H7 (cell line): ENCODE measurements around the gene GFAP. TPM values are rescaled to one million over a fixed set of nuclear protein-coding genes. Genes with fewer than 3 reads are reported as not detected.
A peak's percentile ranks its signal among the peaks of the same experiment; 100 is the strongest.

ENCODE experiments used
- DNase-seq: peaks from one replicate; pipeline ENCODE4 v3.0.0; 2012
- H3K27me3 ChIP-seq: 2 replicates; pipeline ENCODE4 v1.6.0; 2011; ENCODE audit warnings: mild to moderate bottlenecking, low read length; ENCODE audit not compliant: control insufficient read depth, insufficient read depth
- H3K36me3 ChIP-seq: replicated peaks from 2 replicates; pipeline ENCODE4 v1.5.1; 2011; ENCODE audit warnings: low read length; ENCODE audit not compliant: control insufficient read depth, insufficient read depth
- H3K4me3 ChIP-seq: 2 replicates; pipeline ENCODE4 v1.5.1; 2011; ENCODE audit warnings: low read depth, mild to moderate bottlenecking, control low read depth, low read length, moderate library complexity; ENCODE audit not compliant: insufficient read depth
- total RNA-seq: library from RNA; depleted of rRNA; stranded (reverse); fragments of >200 nt; shearing (Covaris generic); gene quantifications from 2 replicates; pipeline ENCODE4 v1.2.3, GENCODE V29; 2014

The GFAP gene
- total RNA-seq, 1 experiment from 2014 or later: 0.10 TPM

DNA sequence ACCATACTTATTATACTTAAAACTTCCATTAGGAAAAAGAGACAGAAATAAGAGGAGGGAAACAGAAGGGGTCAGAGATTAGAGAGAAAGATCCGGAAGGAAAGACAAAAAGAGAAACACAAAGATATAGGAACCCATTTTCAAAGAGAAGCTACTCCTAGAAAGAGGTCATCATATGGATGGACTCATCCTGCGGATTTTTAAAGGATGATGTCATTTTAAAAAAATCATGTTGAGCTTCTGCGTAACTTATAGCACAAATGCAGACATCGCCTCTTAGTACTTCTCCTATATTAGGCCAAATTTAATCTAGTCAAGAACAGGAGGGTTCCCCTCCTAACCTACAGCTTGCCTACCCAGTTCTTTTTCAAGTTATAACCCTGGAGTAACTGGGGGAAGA, 34.2 kb downstream of the GFAP start:
- H3K4me3 ChIP-seq: no peak overlapping the region
- H3K36me3 ChIP-seq: peaks cover 25% of the 10 kb centered on the region
- H3K27me3 ChIP-seq: no peaks in the 10 kb centered on the region
- DNase-seq: no peak

- no peak overlapping the region for H3K4me3 ChIP-seq
- H3K36me3 ChIP-seq: peaks cover 29% of the 10 kb centered on the region
- H3K27me3 ChIP-seq: no peaks in the 10 kb centered on the region
- no peak for DNase-seq
Observed at GRCh38 chr17:44880062-44880461, 35.2 kb downstream of the GFAP start.

DNA sequence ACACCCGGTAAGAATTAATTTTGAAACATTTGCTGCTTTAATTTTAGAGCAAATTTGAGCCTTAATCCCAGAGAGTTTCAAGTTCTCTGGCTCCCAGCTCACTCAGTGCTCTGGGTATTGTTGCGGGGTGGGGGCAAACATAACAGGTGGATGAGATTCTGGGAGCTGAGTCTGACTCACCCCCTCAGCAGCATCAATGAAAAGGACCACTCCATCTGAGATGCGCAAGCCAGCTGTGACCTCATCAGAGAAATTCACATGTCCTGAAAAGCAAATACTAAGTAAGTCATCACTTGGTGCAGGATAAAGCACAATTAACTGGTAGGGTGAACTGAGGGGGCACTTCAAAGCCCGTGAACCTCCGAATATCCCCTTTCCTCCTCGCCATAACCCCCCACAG, 35.9 kb downstream of the GFAP start:
- H3K36me3 ChIP-seq: peaks cover 24% of the 10 kb centered on the region

DNA sequence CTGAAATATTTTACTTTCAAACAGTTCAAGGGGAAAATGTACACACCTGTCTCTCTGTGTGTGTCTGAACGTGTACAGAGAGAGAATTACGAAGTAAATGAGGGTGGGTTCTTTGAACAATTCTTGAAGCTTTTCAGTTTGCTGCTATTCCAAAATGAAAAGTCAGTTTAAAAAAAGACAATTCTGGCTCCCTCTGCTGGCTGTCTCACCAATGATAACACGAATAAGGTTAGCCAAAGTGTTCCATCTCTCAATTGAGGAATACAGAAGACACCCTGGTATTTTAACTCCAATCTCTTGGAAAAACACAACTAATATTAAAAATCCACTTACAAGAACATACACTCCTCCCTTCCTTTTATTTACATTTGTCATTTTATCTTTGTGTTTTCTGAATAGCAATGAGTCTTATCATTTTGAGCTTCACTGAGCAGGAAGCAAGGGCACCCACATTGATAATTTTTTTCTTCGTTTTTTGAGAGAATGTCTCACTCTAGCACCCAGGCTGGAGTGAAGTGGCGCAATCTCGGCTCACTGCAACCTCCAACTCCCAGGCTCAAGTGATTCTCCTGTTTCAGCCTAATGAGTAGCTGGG, 36.6 kb downstream of the GFAP start:
- Histone ChIP-seq H3K27me3 (no peaks in the 10 kb centered on the region), H3K4me3 (no peak overlapping the region), H3K36me3 (peaks cover 24% of the 10 kb centered on the region)
- peak; percentile 65 for DNase-seq

More for the DNA sequence above, 35.9 kb downstream of the GFAP start:
- H3K4me3 ChIP-seq: no peak overlapping the region
- no peak for DNase-seq
- no peaks in the 10 kb centered on the region for H3K27me3 ChIP-seq

- Histone ChIP-seq H3K4me3 (no peak overlapping the region), H3K36me3 (peaks cover 26% of the 10 kb centered on the region), H3K27me3 (no peaks in the 10 kb centered on the region)
- no peak for DNase-seq
Observed at GRCh38 chr17:44877121-44877520, 38.2 kb downstream of the GFAP start.

GRCh38 chr17:44875761-44876160, 39.5 kb downstream of the GFAP start:
- Histone ChIP-seq H3K36me3 (peaks cover 31% of the 10 kb centered on the region), H3K4me3 (no peak overlapping the region), H3K27me3 (no peaks in the 10 kb centered on the region)
- DNase-seq: no peak

DNA sequence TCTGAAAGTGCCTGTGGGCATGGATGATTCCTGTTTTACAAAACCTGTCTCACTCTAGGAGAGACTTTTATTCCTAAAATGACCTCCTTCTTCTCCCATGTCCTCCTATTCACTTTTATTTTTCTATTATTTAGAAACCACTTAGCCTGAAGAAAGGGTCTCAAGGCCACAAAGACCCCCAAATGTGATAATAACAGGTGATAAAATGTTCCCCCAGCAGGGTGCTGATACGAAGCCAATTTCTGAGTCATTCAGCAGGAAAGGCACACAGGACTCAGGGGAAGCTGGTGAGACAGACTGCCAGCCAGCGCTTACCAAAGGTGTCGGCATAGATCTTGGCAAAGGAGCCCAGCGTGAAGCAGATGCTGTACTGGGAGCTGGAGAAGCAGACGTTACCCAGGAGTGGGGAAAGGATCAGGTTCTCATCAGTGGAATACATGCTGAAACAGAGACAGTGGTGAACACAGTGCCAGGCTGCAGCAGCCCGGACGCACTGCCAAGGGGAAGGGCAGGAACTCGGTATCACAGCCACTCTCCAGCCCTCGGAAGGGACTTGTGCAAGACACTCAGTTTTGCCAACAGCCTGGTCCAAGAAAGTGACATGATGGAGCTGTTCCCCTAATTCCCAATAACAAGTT, 43.0 kb downstream of the GFAP start:
- H3K36me3 ChIP-seq: peaks cover 38% of the 10 kb centered on the region
- DNase-seq: no peak
- H3K4me3 ChIP-seq: no peak overlapping the region
- H3K27me3 ChIP-seq: no peaks in the 10 kb centered on the region

DNA sequence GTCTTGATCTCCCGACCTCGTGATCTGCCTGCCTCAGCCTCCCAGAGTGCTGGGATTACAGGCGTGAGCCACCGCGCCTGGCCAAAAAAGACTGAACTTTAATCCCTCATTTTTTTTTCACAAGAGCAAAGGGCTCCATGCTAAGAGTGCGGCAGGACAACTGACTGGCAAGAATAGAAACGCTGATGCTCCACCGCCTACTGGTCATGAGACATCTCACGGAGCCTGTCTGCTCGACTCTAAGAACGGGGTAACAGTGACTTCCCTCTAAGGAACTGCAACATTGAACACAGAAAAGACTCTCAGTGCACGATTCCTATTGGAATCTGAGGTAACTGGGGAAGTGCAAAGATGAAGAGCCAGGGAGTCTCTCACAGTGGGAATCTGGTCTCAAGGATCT, 43.7 kb downstream of the GFAP start:
- H3K27me3 ChIP-seq: no peaks in the 10 kb centered on the region
- H3K36me3 ChIP-seq: peaks cover 39% of the 10 kb centered on the region
- no peak for DNase-seq
- no peak overlapping the region for H3K4me3 ChIP-seq

GRCh38 chr17:44867841-44868240, 47.5 kb downstream of the GFAP start:
- H3K36me3 ChIP-seq: peaks cover 48% of the 10 kb centered on the region
- no peaks in the 10 kb centered on the region for H3K27me3 ChIP-seq
- no peak overlapping the region for H3K4me3 ChIP-seq
- no peak for DNase-seq

- no peak for DNase-seq
- Histone ChIP-seq H3K27me3 (no peaks in the 10 kb centered on the region), H3K36me3 (peaks cover 47% of the 10 kb centered on the region), H3K4me3 (no peak overlapping the region)
Observed at GRCh38 chr17:44865931-44866330, 49.4 kb downstream of the GFAP start.

DNA sequence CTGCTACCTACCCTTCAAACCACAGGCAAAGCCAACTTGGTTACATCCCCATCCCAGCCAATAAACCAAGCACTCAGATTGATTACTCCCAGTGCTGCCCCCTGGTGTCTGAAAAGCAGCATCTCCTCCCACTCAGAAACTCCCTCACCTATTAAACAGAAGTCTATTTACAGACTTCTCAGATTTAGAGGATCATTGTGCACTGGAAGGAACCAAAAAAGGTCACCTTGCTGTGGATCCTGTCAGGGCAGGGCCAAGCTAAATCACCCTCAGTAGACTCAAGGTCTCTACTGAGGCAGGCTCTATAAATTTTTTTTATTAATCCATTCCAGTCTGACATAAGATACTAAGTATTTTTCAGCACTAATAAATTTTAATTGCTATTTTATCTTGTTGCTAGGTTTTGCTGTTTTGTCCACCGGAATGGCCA, 50.1 kb downstream of the GFAP start:
- no peak overlapping the region for H3K4me3 ChIP-seq
- DNase-seq: peak; percentile 83
- no peaks in the 10 kb centered on the region for H3K27me3 ChIP-seq
- H3K36me3 ChIP-seq: peaks cover 46% of the 10 kb centered on the region

DNA sequence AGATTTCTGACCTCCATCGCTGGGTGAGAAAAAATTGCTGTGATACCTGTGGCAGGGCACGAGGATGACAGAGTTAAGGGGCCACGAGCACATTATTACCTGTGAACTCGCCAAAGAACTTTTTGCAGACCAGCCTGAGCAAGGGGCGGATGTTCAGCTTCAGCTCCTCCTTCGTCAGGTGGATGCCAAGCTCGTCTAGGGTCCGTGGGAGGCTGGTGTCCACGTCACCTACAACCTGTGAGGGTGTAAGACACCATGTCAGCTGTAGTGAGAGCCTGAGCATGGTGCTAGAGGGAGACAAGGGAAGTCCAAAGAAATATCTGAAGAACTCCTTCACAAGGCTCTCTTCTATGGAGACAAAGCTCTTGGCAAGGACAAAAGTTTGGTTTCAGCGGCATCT, 50.5 kb downstream of the GFAP start:
- peaks cover 50% of the 10 kb centered on the region for H3K36me3 ChIP-seq
- H3K4me3 ChIP-seq: no peak overlapping the region
- H3K27me3 ChIP-seq: no peaks in the 10 kb centered on the region
- DNase-seq: no peak

DNA sequence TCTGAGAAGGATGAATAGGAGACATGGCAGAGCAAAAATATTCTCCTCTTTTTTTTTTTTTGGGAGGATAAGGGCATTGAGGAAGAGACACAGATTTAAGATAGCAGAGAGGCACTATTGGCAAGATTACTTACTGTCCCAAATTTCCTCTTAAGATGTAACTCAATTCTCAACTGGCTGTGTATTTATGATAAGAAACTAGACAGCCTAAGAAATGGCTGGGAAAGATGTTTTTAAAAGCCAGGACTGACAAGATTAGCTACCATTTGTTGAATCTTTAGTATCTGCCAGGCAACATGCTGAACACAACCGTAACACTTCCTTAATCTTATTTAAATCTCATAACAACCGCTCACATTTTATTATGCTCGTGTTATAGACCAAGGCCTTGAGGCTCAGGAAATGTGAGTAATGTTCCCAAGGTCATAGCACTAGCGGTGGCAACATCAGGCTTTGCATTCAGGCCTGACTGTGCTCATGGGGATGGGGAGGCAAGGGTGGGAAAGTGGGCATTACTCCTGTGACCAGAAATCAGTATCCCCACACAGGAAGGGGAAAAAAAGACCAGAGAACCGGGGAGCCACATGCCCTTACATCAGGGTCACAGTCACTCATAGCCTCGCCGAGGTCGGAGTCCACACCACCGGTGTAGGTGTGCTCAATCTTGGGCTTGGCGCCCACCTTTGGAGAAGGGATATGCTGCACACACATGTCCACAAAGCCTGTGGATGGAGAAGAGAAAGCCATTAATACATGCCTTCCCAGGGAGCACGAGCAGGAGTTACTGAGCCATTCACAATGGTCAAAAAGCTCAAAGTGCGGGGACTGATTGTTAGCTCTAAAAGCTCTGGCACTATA, 52.0 kb downstream of the GFAP start:
- H3K4me3 ChIP-seq: no peak overlapping the region
- H3K27me3 ChIP-seq: no peaks in the 10 kb centered on the region
- DNase-seq: no peak
- peaks cover 57% of the 10 kb centered on the region for H3K36me3 ChIP-seq

DNA sequence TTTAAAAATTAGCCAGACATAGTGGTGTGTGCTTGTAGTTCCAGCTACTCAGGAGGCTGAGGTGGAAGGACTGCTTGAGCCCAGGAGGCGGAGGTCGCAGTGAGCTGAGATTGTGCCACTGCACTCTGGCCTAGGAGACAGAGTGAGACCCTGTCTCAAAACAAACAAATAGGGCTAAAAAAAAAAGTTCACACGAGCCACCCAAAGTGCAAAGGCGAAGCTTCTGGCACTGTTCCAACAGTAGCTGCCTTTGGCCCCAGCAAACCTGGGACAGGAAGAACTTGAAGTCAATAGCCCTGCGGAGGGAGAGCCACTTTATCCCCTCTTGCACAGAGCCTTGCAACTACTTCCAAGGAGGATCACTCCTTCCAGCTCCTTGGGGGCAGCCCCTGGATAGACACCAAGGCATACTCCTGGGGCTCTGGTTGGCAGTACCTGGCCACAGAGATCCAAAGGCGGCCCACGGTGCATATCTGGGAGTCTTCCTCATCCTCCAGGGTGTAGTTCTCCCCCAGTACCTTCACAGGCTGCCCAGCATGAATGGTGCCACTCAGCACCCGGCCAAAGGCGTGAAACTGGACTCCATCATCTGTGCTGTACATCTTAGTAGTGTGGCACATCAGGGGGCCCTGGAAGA, 52.9 kb downstream of the GFAP start:
- Histone ChIP-seq H3K4me3 (no peak overlapping the region), H3K27me3 (no peaks in the 10 kb centered on the region), H3K36me3 (peaks cover 57% of the 10 kb centered on the region)
- no peak for DNase-seq
